Uterus (tissue), 2 donors: ENCODE measurements around the gene TRMU.

ENCODE experiments used
- POLR2A ChIP-seq, 2 donors: fragments of 450-650 bp; IDR thresholded peaks; one replicate each; pipeline ENCODE4 v1.6.1; 2016; ENCODE audit warnings: antibody characterized with exemption in 2 of 2, mild to moderate bottlenecking in 1 of 2, moderate library complexity in 1 of 2
- TF ChIP-seq, protein P1 (sequence below), 4 experiments: fragments of 200-600 bp in 2 of 4; fragments of 450-650 bp in 2 of 4; sonication (generic) in 2 of 4; IDR thresholded peaks; one replicate each; pipeline ENCODE4 v1.5.1; 2016 to 2019; ENCODE audit warnings: antibody characterized with exemption in 4 of 4, mild to moderate bottlenecking in 2 of 4, moderate library complexity in 1 of 4

DNA sequence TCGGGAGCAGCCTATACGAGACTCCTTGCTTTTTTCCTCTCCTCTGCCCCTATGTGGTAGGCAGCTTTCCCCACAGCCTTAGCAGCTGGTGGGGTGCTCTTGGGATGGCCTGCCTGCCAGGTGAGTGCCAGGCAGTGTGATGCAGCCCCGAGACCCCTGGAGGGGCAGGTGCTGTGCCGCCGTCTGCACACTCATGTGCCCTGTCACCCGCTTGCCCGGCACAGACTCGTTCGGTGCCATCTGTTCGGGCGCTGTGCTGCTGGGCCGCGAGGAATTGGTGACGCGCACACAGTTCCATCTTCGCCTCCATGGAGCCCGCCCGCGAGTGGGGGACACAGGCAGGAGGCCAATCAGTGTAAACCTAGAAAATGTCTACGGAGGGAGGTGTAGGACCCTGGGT lies 15.1 kb downstream of the TRMU start:
- TF ChIP-seq, protein P1, sequence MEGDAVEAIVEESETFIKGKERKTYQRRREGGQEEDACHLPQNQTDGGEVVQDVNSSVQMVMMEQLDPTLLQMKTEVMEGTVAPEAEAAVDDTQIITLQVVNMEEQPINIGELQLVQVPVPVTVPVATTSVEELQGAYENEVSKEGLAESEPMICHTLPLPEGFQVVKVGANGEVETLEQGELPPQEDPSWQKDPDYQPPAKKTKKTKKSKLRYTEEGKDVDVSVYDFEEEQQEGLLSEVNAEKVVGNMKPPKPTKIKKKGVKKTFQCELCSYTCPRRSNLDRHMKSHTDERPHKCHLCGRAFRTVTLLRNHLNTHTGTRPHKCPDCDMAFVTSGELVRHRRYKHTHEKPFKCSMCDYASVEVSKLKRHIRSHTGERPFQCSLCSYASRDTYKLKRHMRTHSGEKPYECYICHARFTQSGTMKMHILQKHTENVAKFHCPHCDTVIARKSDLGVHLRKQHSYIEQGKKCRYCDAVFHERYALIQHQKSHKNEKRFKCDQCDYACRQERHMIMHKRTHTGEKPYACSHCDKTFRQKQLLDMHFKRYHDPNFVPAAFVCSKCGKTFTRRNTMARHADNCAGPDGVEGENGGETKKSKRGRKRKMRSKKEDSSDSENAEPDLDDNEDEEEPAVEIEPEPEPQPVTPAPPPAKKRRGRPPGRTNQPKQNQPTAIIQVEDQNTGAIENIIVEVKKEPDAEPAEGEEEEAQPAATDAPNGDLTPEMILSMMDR (IDR thresholded peaks at IDR 0.05), result no peak
- no peak for TF ChIP-seq POLR2A (IDR thresholded peaks at IDR 0.05)
